GM12878 (cell line): Measurements from ENCODE around the gene IFNL1.

Source experiments
- CTCF ChIP-seq, 3 experiments: IDR thresholded peaks in 2 of 3; conservative IDR thresholded peaks in 1 of 3; 2 replicates each; pipeline ENCODE4 v1.5.1; 2011; ENCODE audit warnings: low read depth in 3 of 3, low read length in 3 of 3, mild to moderate bottlenecking in 3 of 3, control low read depth in 2 of 3, moderate library complexity in 2 of 3, inconsistent platforms in 1 of 3, mixed read lengths in 1 of 3; ENCODE audit not compliant: control insufficient read depth in 2 of 3, insufficient read depth in 1 of 3; ENCODE audit errors: extremely low read depth in 1 of 3
- GABPA ChIP-seq: IDR thresholded peaks from 2 replicates; pipeline ENCODE4 v1.6.1; 2014; ENCODE audit warnings: antibody characterized with exemption, low read depth, mild to moderate bottlenecking, inconsistent platforms
- MTA2 ChIP-seq: fragments of 450-650 bp; IDR thresholded peaks from 2 replicates; pipeline ENCODE4 v1.6.1; 2016; ENCODE audit warnings: low read depth, mild to moderate bottlenecking, moderate library complexity

- TF ChIP-seq GABPA: no peak
- TF ChIP-seq MTA2: no peak
- TF ChIP-seq CTCF (IDR thresholded peaks at IDR 0.05 in 2 of 3, conservative IDR thresholded peaks at IDR 0.05 in 1 of 3; ENCODE audit: control insufficient read depth in 2 of 3, extremely low read depth in 1 of 3, insufficient read depth in 1 of 3, low read depth in 3 of 3, low read length in 3 of 3): no peak
Observed at GRCh38 chr19:39306075-39306474, 9.9 kb downstream of the IFNL1 start.
